Astrocyte (in vitro differentiated cells and primary cell): ENCODE data around the gene RGS5. TPM values are rescaled to one million over a fixed set of nuclear protein-coding genes. Genes with fewer than 3 reads are reported as not detected.

Experiments used
- DNase-seq: peaks from one replicate; pipeline ENCODE4 v3.0.0-alpha.2; 2010; ENCODE audit warnings: low read depth
- FAIRE-seq: peaks from 2 replicates; lab custom pipeline; 2011; peaks lifted over from hg19 to GRCh38; lab: Jason Lieb, UNC
- H2AFZ ChIP-seq: 2 replicates; pipeline ENCODE4 v1.6.0; 2012; ENCODE audit warnings: low read depth, low read length, inconsistent platforms
- H3K27ac ChIP-seq: 2 replicates; pipeline ENCODE4 v1.5.1; 2011; ENCODE audit warnings: low read depth, low read length, inconsistent platforms
- H3K27me3 ChIP-seq: 2 replicates; pipeline ENCODE4 v1.6.0; 2011; ENCODE audit warnings: low read length, inconsistent platforms; ENCODE audit not compliant: insufficient read depth
- H3K36me3 ChIP-seq: 2 replicates; pipeline ENCODE4 v1.5.1; 2011; ENCODE audit warnings: low read length, inconsistent platforms; ENCODE audit not compliant: insufficient read depth
- H3K4me1 ChIP-seq: 2 replicates; pipeline ENCODE4 v1.5.1; 2011; ENCODE audit warnings: low read length, inconsistent platforms; ENCODE audit not compliant: insufficient read depth
- H3K4me2 ChIP-seq: 2 replicates; pipeline ENCODE4 v1.6.0; 2012; ENCODE audit warnings: low read length, inconsistent platforms
- H3K4me3 ChIP-seq: 2 replicates; pipeline ENCODE4 v1.5.1; 2011; ENCODE audit warnings: low read depth, mild to moderate bottlenecking, low read length, inconsistent platforms; ENCODE audit not compliant: insufficient read depth
- H3K79me2 ChIP-seq: 2 replicates; pipeline ENCODE4 v1.6.0; 2012; ENCODE audit warnings: mild to moderate bottlenecking, low read length, inconsistent platforms; ENCODE audit not compliant: insufficient read depth
- H3K9ac ChIP-seq: 2 replicates; pipeline ENCODE4 v1.6.0; 2012; ENCODE audit warnings: mild to moderate bottlenecking, low read length, inconsistent platforms
- H3K9me3 ChIP-seq: 2 replicates; pipeline ENCODE4 v1.5.1; 2012; ENCODE audit warnings: low read depth, mild to moderate bottlenecking, low read length, inconsistent platforms; ENCODE audit not compliant: insufficient read depth
- H4K20me1 ChIP-seq: 2 replicates; pipeline ENCODE4 v1.6.0; 2012; ENCODE audit warnings: low read length, inconsistent platforms; ENCODE audit not compliant: insufficient read depth
- H3K27ac Mint-ChIP-seq: one replicate; pipeline ENCODE4 v1.8.0; 2021; ENCODE audit warnings: mild to moderate bottlenecking, mixed read lengths; ENCODE audit not compliant: unreplicated experiment
- H3K27me3 Mint-ChIP-seq: one replicate; pipeline ENCODE4 v1.8.0; 2021; ENCODE audit warnings: low read depth, mixed read lengths; ENCODE audit not compliant: unreplicated experiment
- H3K36me3 Mint-ChIP-seq: one replicate; pipeline ENCODE4 v1.8.0; 2021; ENCODE audit warnings: low read depth, mixed read lengths; ENCODE audit not compliant: unreplicated experiment
- H3K4me1 Mint-ChIP-seq: one replicate; pipeline ENCODE4 v1.8.0; 2021; ENCODE audit warnings: low read depth, mixed read lengths; ENCODE audit not compliant: unreplicated experiment
- H3K4me3 Mint-ChIP-seq: one replicate; pipeline ENCODE4 v1.8.0; 2021; ENCODE audit warnings: mild to moderate bottlenecking, moderate library complexity, mixed read lengths; ENCODE audit not compliant: unreplicated experiment
- H3K9me3 Mint-ChIP-seq: one replicate; pipeline ENCODE4 v1.8.0; 2021; ENCODE audit warnings: mild to moderate bottlenecking, mixed read lengths; ENCODE audit not compliant: unreplicated experiment
- EZH2 ChIP-seq: IDR thresholded peaks from 2 replicates; pipeline ENCODE4 v1.6.1; 2012; ENCODE audit warnings: mild to moderate bottlenecking, low read length, inconsistent platforms; ENCODE audit not compliant: insufficient read depth
- total RNA-seq: library from RNA; stranded (reverse); gene quantifications from 2 replicates; pipeline ENCODE4 v1.2.1, GENCODE V29; 2021
- TF ChIP-seq, protein P1 (sequence below): IDR thresholded peaks from 2 replicates; pipeline ENCODE4 v1.5.1; 2011; ENCODE audit warnings: low read depth, mild to moderate bottlenecking, inconsistent platforms, low read length, moderate library complexity; ENCODE audit not compliant: insufficient read depth

RGS5 gene
- total RNA-seq, 1 donor from 2014 or later = 24.1 TPM

GRCh38 chr1:163144418-163144817 lies 58.3 kb downstream of the RGS5 start:
- H3K4me1 Mint-ChIP-seq = no peaks in the 10 kb centered on the region
- no peak overlapping the region for H3K4me2 ChIP-seq
- no peaks in the 10 kb centered on the region for H3K36me3 Mint-ChIP-seq
- DNase-seq = no peak
- H3K27me3 Mint-ChIP-seq = no peaks in the 10 kb centered on the region
- no peaks in the 10 kb centered on the region for H3K9me3 Mint-ChIP-seq
- H3K4me3 ChIP-seq = no peak overlapping the region
- H3K36me3 ChIP-seq = no peaks in the 10 kb centered on the region
- no peaks in the 10 kb centered on the region for H3K4me1 ChIP-seq
- no peaks in the 10 kb centered on the region for H3K9me3 ChIP-seq
- H3K27ac ChIP-seq = no peak overlapping the region
- H3K27me3 ChIP-seq = no peaks in the 10 kb centered on the region
- H3K79me2 ChIP-seq = no peaks in the 10 kb centered on the region
- FAIRE-seq = no peak
- H3K4me3 Mint-ChIP-seq = no peak overlapping the region
- H2AFZ ChIP-seq = no peak overlapping the region
- H3K27ac Mint-ChIP-seq = no peak overlapping the region
- TF ChIP-seq, protein P1, sequence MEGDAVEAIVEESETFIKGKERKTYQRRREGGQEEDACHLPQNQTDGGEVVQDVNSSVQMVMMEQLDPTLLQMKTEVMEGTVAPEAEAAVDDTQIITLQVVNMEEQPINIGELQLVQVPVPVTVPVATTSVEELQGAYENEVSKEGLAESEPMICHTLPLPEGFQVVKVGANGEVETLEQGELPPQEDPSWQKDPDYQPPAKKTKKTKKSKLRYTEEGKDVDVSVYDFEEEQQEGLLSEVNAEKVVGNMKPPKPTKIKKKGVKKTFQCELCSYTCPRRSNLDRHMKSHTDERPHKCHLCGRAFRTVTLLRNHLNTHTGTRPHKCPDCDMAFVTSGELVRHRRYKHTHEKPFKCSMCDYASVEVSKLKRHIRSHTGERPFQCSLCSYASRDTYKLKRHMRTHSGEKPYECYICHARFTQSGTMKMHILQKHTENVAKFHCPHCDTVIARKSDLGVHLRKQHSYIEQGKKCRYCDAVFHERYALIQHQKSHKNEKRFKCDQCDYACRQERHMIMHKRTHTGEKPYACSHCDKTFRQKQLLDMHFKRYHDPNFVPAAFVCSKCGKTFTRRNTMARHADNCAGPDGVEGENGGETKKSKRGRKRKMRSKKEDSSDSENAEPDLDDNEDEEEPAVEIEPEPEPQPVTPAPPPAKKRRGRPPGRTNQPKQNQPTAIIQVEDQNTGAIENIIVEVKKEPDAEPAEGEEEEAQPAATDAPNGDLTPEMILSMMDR = no peak
- TF ChIP-seq EZH2 = no peak
- no peak overlapping the region for H3K9ac ChIP-seq
- no peaks in the 10 kb centered on the region for H4K20me1 ChIP-seq

- Mint-ChIP-seq H3K9me3 (no peaks in the 10 kb centered on the region), H3K36me3 (no peaks in the 10 kb centered on the region), H3K27me3 (no peaks in the 10 kb centered on the region), H3K4me3 (no peak overlapping the region), H3K27ac (no peak overlapping the region), H3K4me1 (no peaks in the 10 kb centered on the region)
- H3K27me3 ChIP-seq = no peaks in the 10 kb centered on the region
- H3K27ac ChIP-seq = no peak overlapping the region
- no peaks in the 10 kb centered on the region for H4K20me1 ChIP-seq
- no peaks in the 10 kb centered on the region for H3K9me3 ChIP-seq
- no peak overlapping the region for H3K9ac ChIP-seq
- no peaks in the 10 kb centered on the region for H3K36me3 ChIP-seq
- TF ChIP-seq EZH2 = no peak
- TF ChIP-seq, protein P1 = no peak
- no peak for DNase-seq
- H3K4me3 ChIP-seq = no peak overlapping the region
- no peak overlapping the region for H2AFZ ChIP-seq
- no peak for FAIRE-seq
- no peaks in the 10 kb centered on the region for H3K4me1 ChIP-seq
- no peak overlapping the region for H3K4me2 ChIP-seq
- H3K79me2 ChIP-seq = no peaks in the 10 kb centered on the region
These were observed 60.6 kb downstream of the RGS5 start for GRCh38 chr1:163142152-163142551.

GRCh38 chr1:163141556-163141955 lies 61.2 kb downstream of the RGS5 start:
- Mint-ChIP-seq H3K27ac (no peak overlapping the region), H3K4me3 (no peak overlapping the region), H3K9me3 (no peaks in the 10 kb centered on the region), H3K4me1 (no peaks in the 10 kb centered on the region), H3K36me3 (no peaks in the 10 kb centered on the region), H3K27me3 (no peaks in the 10 kb centered on the region)
- Histone ChIP-seq H3K79me2 (no peaks in the 10 kb centered on the region), H3K27ac (no peak overlapping the region), H3K4me1 (no peaks in the 10 kb centered on the region), H3K27me3 (no peaks in the 10 kb centered on the region), H3K9ac (no peak overlapping the region), H3K4me3 (no peak overlapping the region), H3K4me2 (no peak overlapping the region), H2AFZ (no peak overlapping the region), H3K36me3 (no peaks in the 10 kb centered on the region), H4K20me1 (no peaks in the 10 kb centered on the region), H3K9me3 (no peaks in the 10 kb centered on the region)
- FAIRE-seq (no peak), DNase-seq (no peak)
- TF ChIP-seq EZH2 = no peak
- TF ChIP-seq, protein P1 = no peak
